ENCODE measurements around the gene PTTG1.
"Not testable (repeated sequence)": the region's sequence is repeated elsewhere in the genome, so short reads cannot be mapped to it uniquely, and the experiment has no call there.

PTTG1 gene

DNA sequence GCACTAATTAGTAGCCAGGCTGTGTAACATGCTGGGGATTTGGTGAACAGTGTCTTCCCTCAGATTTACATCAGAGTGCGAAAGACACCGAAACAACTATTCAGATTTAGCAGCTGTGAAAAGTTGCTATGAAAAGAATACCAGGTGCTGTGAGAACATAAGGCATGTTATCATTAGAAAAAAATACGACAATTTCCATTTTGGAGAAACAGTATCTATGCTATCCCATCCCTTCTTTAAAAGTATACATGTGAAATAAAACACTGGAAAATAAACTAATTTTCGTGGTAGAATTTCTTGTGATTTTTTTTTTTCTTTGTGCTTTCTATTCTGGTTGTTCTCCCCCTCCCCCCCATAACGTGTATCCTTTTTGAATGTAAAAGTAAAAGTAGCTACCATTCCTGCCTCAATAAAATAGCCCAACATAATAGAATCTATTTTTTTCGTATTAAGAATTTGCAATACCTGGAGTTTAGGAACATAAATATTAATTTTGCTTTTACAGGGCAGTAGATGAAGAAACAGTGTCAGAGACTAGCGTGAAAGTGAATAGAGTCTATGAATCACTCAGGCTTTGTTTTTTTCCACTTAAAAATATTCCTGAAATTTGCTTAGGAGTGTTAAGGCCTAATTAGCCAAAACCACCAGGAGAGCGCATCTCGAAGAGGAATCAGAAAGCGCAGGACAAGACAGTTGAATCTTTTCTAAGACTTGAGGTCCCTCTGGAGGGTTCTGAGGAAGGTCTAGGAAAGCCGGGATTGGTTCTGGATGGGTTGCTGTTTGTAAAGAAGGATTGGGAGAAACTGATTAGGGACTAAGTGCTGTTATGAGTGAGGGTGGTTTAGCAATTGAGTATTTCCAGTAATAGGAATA is 2.0 kb upstream of the PTTG1 start:
- Histone ChIP-seq H3K27ac (peak overlapping the region in 20 of 21 experiments; percentile 72 to 91 (median 87)), H3K4me3 (peak overlapping the region; percentile 70 to 90 (median 81))

DNA sequence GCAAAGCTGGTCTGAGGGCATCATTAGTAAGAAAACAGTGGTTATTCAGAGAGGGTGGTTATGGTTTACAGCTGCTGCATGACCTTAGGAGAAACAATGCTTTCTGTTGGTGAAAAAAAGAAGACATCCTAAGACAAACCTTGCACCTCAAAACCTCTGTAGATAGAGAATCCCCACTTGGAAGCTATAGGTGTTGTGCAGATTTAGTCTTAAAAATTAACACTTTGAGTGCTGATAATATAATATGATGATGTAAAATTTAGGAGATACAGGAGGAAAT is 1.4 kb upstream of the PTTG1 start:
- Histone ChIP-seq H3K27ac (peak overlapping the region in 8 of 21 experiments; percentile 81 to 91 (median 88)), H3K4me3 (no peak overlapping the region)

DNA sequence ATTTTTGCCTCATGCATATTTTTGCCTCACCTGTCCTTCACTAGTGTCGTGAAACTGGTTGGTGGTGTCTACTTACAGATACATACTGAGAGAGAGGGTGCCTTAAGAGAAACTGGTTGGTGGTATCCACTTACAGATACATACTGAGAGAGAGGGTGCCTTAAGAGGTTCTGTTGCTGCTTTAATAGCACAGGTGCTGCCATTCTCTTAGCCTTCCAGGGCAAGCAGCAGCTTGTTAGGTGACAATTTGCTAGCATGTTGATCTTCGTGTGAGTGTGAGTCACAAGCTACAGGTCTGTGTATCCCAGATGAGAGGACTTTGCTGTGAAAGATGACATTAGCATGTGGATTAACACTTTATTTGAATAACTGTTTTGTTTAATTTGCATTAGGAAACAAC is 1.4 kb downstream of the PTTG1 start:
- Histone ChIP-seq H3K4me3 (peak overlapping the region in 2 of 7 experiments; percentile 1 to 78), H3K27ac (peak overlapping the region in 9 of 21 experiments; percentile 45 to 90 (median 77))

DNA sequence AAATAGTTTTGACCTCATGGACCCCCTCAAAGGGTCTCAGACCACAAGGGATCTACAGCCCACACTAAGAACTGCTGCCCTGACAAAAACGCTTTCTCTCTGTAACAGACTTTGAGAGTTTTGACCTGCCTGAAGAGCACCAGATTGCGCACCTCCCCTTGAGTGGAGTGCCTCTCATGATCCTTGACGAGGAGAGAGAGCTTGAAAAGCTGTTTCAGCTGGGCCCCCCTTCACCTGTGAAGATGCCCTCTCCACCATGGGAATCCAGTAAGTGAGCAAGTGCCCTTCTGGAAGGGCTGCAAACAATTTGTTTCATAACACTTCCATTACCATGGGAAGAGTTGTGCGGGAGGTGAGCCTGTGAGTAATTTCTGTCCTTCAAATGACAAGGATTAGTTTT is 6.0 kb downstream of the PTTG1 start:
- Histone ChIP-seq H3K4me3 (no peak overlapping the region), H3K27ac (no peak overlapping the region)

DNA sequence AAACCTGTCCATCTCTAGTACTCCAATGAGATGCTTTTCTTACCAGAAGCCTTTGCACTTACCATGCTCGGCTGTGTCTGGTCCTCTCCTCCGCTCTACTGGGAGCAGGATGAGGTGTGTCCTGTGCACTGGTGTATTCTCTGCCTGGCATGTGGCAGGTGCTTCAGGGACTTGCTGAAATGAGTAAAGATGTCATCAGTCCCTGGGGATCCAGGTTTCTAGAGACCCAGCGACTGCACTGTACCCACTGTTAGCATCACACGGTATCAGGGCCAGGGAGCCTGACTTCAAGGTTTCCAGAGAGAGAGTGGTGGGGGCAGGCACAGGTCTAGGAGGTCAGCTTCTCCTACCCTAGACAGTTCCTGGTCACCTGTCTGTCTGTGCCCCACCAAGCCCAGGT is 10.5 kb downstream of the PTTG1 start:
- H3K27ac ChIP-seq = no peak overlapping the region
- no peak overlapping the region for H3K4me3 ChIP-seq

DNA sequence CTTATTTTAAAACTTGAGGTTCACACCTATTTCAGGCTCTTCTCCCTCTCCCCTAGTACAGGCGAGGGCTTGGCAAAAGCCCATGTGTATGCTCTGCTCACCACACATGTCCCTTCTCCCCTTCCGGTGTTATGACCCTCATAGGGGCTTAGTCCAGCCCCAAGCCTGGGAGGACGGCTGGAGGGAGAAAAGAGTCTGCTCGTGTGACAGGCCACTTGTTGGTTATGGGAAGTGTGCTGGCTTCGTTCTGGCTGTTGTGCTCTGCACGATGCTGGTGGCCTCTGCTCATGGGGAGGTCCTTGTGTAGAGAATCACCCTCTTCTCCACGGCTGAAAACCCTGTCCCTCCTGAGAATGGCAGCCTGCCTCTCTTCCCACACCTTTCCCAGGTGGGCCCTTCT is 11.1 kb downstream of the PTTG1 start:
- Histone ChIP-seq H3K27ac (no peak overlapping the region), H3K4me3 (no peak overlapping the region)

- H3K4me3 ChIP-seq = no peak overlapping the region
- no peak overlapping the region for H3K27ac ChIP-seq
Measured at GRCh38 chr5:160434022-160434531, 12.4 kb downstream of the PTTG1 start.

- H3K27ac ChIP-seq = no peak overlapping the region
- H3K4me3 ChIP-seq = no peak overlapping the region
Measured at GRCh38 chr5:160435532-160435931, 13.9 kb downstream of the PTTG1 start.

DNA sequence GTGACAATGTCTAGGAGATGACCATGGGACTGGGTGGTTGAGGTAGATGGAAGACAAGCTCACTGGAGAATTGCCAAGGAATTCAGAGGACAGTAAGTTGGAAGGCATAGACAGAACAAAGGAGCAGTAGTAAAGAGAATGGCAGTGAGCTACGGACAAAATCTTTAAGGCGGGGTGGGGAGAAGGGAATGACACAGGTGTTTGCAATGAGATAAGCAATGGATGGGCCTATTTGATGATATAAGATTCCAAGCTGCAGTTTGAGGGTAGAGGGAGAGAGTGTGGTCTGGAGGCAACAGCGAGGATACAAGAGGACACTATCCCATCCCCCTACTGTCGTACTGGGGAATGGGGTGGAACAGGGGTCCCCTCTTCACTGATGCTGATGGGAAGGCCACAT is 14.4 kb downstream of the PTTG1 start:
- H3K4me3 ChIP-seq = no peak overlapping the region
- no peak overlapping the region for H3K27ac ChIP-seq

DNA sequence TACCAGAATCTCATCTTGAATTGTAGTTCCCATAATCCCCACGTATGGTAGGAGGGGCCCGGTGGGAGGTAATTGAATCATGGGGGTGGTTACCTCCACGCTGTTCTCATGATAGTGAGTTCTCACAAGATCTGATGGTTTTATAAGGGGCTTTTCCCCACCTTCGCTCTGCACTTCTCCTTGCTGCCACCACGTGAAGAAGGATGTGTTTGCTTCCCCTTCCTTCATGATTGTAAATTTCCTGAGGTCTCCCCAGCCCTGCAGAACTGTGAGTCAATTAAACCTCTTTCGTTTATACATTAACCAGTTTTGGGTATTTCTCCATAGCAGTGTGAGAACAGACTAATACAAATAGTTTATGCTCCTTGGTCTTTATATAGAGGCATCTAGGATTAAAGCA is 15.0 kb downstream of the PTTG1 start:
- H3K27ac ChIP-seq = not testable (repeated sequence)

GRCh38 chr5:160437271-160437670 is 15.6 kb downstream of the PTTG1 start:
- H3K4me3 ChIP-seq = no peak overlapping the region
- H3K27ac ChIP-seq = no peak overlapping the region

More for the DNA sequence above, 15.0 kb downstream of the PTTG1 start:
- not testable (repeated sequence) for H3K4me3 ChIP-seq

- Histone ChIP-seq H3K27ac (peak overlapping the region in 15 of 21 experiments; percentile 20 to 75 (median 58)), H3K4me3 (peak overlapping the region; percentile 11 to 39 (median 28))
Measured at GRCh38 chr5:160438316-160439204, 16.9 kb downstream of the PTTG1 start.

- peak overlapping the region in 15 of 21 experiments; percentile 20 to 75 (median 58) for H3K27ac ChIP-seq
- peak overlapping the region; percentile 11 to 39 (median 28) for H3K4me3 ChIP-seq
Measured at GRCh38 chr5:160439205-160439600, 17.5 kb downstream of the PTTG1 start.

- H3K4me3 ChIP-seq = no peak overlapping the region
- peak overlapping the region in 1 of 21 experiments; percentile 32 for H3K27ac ChIP-seq
Measured at GRCh38 chr5:160441311-160441781, 19.7 kb downstream of the PTTG1 start.

- Histone ChIP-seq H3K27ac (peak overlapping the region in 1 of 21 experiments; percentile 25), H3K4me3 (no peak overlapping the region)
Measured at GRCh38 chr5:160442824-160443431, 21.3 kb downstream of the PTTG1 start.

DNA sequence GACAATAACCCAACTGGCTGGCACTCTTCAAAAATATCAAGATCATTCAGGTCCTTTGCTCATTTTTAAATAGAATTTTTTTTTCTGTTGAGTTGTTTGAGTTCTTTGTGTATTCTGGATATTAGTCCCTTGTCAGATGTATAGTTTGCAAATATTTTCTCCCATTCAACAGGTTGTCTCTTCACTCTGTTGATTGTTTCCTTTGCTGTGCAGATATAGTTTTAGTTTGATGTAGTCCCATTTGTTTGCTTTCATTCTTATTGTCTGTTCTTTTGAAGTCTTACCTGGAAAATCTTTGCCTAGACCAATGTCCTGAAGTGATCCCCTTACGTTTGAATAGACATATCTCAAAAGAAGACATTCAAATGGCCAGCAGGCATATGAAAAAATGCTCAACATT is 22.8 kb downstream of the PTTG1 start:
- no peak overlapping the region for H3K4me3 ChIP-seq
- no peak overlapping the region for H3K27ac ChIP-seq

DNA sequence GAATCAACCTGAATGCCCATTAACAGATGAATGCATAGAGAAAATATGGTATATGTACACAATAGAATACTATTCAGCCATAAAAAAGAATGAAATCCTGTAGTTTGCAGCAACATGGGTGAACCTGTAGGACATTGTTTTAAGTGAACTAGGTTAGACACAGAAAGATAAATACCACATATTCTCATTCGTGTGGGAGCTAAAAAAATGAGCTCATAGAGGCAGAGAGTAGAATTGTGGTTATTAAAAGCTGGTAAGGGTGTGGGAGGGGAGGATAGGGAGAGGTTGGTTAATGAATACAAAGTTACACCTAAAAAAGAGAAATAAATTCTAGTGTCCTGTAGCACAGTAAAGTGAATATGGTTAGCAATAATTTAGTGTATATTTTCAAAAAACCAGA is 23.5 kb downstream of the PTTG1 start:
- H3K4me3 ChIP-seq = no peak overlapping the region
- no peak overlapping the region for H3K27ac ChIP-seq

GRCh38 chr5:160445751-160446150 is 24.1 kb downstream of the PTTG1 start:
- Histone ChIP-seq H3K4me3 (no peak overlapping the region), H3K27ac (no peak overlapping the region)

DNA sequence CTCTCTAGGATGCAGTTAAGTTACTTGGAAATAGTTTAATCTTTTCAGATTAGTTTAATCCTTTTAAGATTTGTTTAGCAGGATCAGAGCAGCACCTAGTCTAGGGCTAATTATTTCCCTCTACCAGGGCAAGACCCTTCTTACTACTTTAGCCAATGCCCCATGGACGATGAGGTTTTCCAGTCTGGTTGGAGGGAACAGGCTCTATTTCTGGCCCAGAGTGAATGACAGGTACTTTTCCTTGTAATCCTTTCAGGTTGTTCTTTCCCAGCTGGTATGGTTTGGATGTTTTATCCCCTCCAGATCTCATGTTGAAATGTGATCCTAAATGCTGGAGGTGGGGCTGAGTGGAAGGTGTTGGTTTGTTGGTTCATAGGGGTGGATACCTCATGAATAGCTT is 27.2 kb downstream of the PTTG1 start:
- no peak overlapping the region for H3K4me3 ChIP-seq
- no peak overlapping the region for H3K27ac ChIP-seq

DNA sequence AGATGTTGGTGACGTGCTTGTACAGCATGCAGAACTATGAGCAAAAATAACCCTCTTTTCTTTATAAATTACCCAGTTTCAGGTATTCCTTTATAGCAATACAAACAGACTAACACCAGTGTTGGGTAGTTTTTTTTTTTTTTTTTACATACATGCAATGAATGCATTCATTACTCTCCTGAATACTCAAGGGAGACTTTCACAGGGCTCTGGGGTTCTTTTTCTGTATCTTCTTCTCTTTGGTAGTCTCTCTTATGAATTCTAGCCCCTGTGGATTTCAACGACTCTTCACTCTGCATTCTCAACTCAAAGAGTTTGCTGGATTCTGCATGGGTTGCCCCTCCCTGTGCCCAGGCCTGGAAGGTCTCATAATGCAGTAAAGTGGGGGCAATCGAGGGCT is 27.8 kb downstream of the PTTG1 start:
- no peak overlapping the region for H3K27ac ChIP-seq
- H3K4me3 ChIP-seq = no peak overlapping the region
